ENCODE results near the gene RCC1.
"Not testable (repeated sequence)": the region's sequence is repeated elsewhere in the genome, so short reads cannot be mapped to it uniquely, and the experiment has no call there.

RCC1 gene

GRCh38 chr1:28573564-28573963 is 67.7 kb downstream of the RCC1 start:
- no peak for DNase-seq
- Mint-ChIP-seq H3K27ac (no peak overlapping the region), H3K4me3 (no peak overlapping the region), H3K9me3 (no peaks in the 10 kb centered on the region), H3K4me1 (ENCODE audit: low read depth in 2 of 2) (peaks cover 7 to 9% of the 10 kb centered on the region in 2 donors), H3K36me3 (ENCODE audit: insufficient read depth) (peaks cover 87% of the 10 kb centered on the region), H3K27me3 (no peaks in the 10 kb centered on the region)
- ATAC-seq (replicated peaks) = no peak

DNA sequence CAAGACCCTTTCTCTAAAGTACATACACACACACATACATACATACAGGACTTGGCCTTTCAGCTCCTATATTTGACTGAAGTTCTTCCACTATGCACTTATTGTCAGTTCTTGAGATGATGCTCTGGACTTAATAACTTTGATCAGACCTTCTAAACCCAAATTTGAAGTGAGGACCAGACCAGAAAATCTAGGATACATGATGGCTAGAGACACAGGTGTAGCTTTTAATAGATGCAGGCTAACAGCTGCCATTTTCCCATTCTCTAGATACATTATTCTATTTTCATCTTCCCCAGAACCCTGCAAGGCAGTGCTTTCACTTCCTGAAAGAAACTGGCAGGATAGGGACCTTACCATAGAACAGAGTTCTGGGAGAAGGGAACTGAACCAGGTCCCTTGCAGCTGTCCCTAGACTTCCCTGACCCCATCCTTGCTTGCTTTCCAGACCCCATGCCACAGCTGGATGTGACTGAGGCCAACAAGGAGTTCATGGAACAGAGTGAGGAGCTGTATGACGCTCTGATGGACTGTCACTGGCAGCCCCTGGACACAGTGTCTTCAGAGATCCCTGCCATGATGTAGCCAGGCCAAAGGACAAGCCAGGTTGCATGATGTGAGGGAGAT is 71.3 kb downstream of the RCC1 start:
- peaks cover 33 to 35% of the 10 kb centered on the region in 2 donors for H3K4me1 Mint-ChIP-seq (ENCODE audit: low read depth in 2 of 2)
- no peaks in the 10 kb centered on the region for H3K27me3 Mint-ChIP-seq
- no peaks in the 10 kb centered on the region for H3K9me3 Mint-ChIP-seq
- DNase-seq (no peak), ATAC-seq (replicated peaks) (no peak)
- H3K27ac Mint-ChIP-seq = peak overlapping the region; percentile 63 to 77
- peaks cover 93% of the 10 kb centered on the region for H3K36me3 Mint-ChIP-seq (ENCODE audit: insufficient read depth)
- H3K4me3 Mint-ChIP-seq = no peak overlapping the region

DNA sequence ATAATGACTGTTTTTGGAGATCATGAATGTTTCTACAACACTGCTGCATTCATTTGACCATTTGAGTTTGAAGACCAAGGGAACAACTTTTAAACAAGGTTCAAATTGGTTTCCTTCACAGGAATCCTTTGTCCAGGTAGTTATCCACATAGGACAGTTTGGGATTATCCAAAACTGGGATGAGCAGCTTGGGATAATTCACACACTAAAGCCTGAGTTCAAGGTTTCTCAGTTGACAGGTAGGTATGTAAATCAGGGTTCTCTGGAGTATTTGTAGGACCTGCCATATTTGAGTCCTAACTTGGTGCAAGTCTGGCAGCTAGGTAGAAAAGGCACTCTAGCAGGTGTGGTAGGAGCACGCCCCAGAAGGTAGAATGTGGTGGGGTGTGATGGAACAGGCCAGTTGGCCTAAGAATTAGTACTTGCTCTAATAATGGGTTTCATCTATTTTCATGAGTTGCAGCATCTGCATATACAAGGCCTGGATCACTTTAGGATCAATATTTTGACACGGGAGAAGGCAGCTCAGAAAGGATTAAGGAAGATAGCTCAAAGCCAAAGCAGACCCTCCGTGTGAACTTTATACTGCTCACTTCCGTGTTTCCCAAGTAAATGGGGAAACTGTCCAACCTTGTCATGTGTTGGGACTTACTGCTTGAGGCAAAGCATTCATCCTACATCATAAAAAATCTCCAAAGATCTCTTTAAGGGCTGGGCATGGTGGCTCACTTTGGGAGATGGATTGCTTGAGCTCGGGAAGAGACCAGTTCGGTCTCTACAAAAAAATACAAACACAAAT is 72.1 kb downstream of the RCC1 start:
- H3K36me3 Mint-ChIP-seq (ENCODE audit: insufficient read depth) = peaks cover 89% of the 10 kb centered on the region

GRCh38 chr1:28578696-28579218 is 72.9 kb downstream of the RCC1 start:
- Mint-ChIP-seq H3K27me3 (no peaks in the 10 kb centered on the region), H3K4me3 (peak overlapping the region; percentile 19 to 91), H3K9me3 (no peaks in the 10 kb centered on the region), H3K4me1 (ENCODE audit: low read depth in 2 of 2) (peaks cover 39 to 41% of the 10 kb centered on the region in 2 donors), H3K36me3 (ENCODE audit: insufficient read depth) (peaks cover 83% of the 10 kb centered on the region), H3K27ac (peak overlapping the region; percentile 63 to 77)
- no peak for DNase-seq
- no peak for ATAC-seq (replicated peaks)

More for the DNA sequence above, 72.1 kb downstream of the RCC1 start:
- Mint-ChIP-seq H3K27ac (peak overlapping the region; percentile 63 to 77), H3K4me3 (no peak overlapping the region), H3K4me1 (ENCODE audit: low read depth in 2 of 2) (peaks cover 37 to 38% of the 10 kb centered on the region in 2 donors), H3K9me3 (no peaks in the 10 kb centered on the region), H3K27me3 (no peaks in the 10 kb centered on the region)
- DNase-seq = no peak
- no peak for ATAC-seq (replicated peaks)

DNA sequence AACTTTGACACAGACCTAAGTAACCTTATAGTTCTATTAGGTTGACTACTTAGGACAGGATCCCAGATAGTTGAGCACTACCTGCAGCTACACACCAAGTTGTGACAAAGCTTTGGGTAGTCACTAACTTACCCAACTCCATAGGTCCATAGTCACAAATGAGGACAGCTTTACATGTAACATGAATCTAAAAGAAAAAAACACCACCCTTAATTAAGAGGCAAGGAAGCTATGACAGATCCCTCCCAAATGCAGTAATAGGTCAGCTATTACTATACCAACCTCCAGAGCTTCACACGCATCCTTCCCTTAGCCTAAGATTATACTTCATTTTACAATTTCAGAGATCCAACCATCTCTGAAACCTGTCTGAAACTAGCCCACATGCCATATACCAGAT is 73.6 kb downstream of the RCC1 start:
- peak overlapping the region; percentile 91 to 94 for H3K4me3 Mint-ChIP-seq
- H3K36me3 Mint-ChIP-seq (ENCODE audit: insufficient read depth) = peaks cover 76% of the 10 kb centered on the region
- no peak for DNase-seq
- peaks cover 39 to 41% of the 10 kb centered on the region in 2 donors for H3K4me1 Mint-ChIP-seq (ENCODE audit: low read depth in 2 of 2)
- H3K9me3 Mint-ChIP-seq = no peaks in the 10 kb centered on the region
- ATAC-seq (replicated peaks) = no peak
- peak overlapping the region; percentile 63 to 93 for H3K27ac Mint-ChIP-seq
- no peaks in the 10 kb centered on the region for H3K27me3 Mint-ChIP-seq

- Mint-ChIP-seq H3K27me3 (no peaks in the 10 kb centered on the region), H3K9me3 (no peaks in the 10 kb centered on the region), H3K36me3 (ENCODE audit: insufficient read depth) (peaks cover 62% of the 10 kb centered on the region), H3K4me1 (ENCODE audit: low read depth in 2 of 2) (peaks cover 39 to 41% of the 10 kb centered on the region in 2 donors), H3K27ac (peak overlapping the region; percentile 63 to 93), H3K4me3 (peak overlapping the region; percentile 91 to 94)
- DNase-seq = peak; percentile 50 to 52 (median 50)
- ATAC-seq (replicated peaks) = peak; percentile 62
Measured at GRCh38 chr1:28580722-28581530, 75.1 kb downstream of the RCC1 start.

GRCh38 chr1:28581531-28582247 is 75.8 kb downstream of the RCC1 start:
- DNase-seq = peak; percentile 87 to 92 (median 90)
- Mint-ChIP-seq H3K36me3 (ENCODE audit: insufficient read depth) (peaks cover 55% of the 10 kb centered on the region), H3K4me1 (ENCODE audit: low read depth in 2 of 2) (peaks cover 39 to 41% of the 10 kb centered on the region in 2 donors), H3K27ac (peak overlapping the region; percentile 63 to 93), H3K9me3 (no peaks in the 10 kb centered on the region), H3K4me3 (peak overlapping the region; percentile 91 to 94), H3K27me3 (no peaks in the 10 kb centered on the region)
- peak; percentile 89 for ATAC-seq (replicated peaks)

- Mint-ChIP-seq H3K4me3 (peak overlapping the region; percentile 91 to 94), H3K27me3 (no peaks in the 10 kb centered on the region), H3K9me3 (no peaks in the 10 kb centered on the region), H3K4me1 (ENCODE audit: low read depth in 2 of 2) (peaks cover 38 to 41% of the 10 kb centered on the region in 2 donors), H3K36me3 (ENCODE audit: insufficient read depth) (peaks cover 49% of the 10 kb centered on the region), H3K27ac (peak overlapping the region; percentile 63 to 93)
- ATAC-seq (replicated peaks) = no peak
- DNase-seq = no peak
Measured at GRCh38 chr1:28582248-28582615, 76.4 kb downstream of the RCC1 start.

GRCh38 chr1:28586585-28587391 is 80.9 kb downstream of the RCC1 start:
- not testable (repeated sequence) for H3K4me3 Mint-ChIP-seq; H3K36me3 Mint-ChIP-seq (ENCODE audit: insufficient read depth); H3K27me3 Mint-ChIP-seq; H3K27ac Mint-ChIP-seq; H3K9me3 Mint-ChIP-seq; ATAC-seq (replicated peaks); DNase-seq
- H3K4me1 Mint-ChIP-seq (ENCODE audit: low read depth in 2 of 2) = peaks cover 8 to 12% of the 10 kb centered on the region in 2 donors
